ENCODE data around the gene NAPB.
A peak's percentile ranks its signal among the peaks of the same experiment; 100 is the strongest.

Gene NAPB

DNA sequence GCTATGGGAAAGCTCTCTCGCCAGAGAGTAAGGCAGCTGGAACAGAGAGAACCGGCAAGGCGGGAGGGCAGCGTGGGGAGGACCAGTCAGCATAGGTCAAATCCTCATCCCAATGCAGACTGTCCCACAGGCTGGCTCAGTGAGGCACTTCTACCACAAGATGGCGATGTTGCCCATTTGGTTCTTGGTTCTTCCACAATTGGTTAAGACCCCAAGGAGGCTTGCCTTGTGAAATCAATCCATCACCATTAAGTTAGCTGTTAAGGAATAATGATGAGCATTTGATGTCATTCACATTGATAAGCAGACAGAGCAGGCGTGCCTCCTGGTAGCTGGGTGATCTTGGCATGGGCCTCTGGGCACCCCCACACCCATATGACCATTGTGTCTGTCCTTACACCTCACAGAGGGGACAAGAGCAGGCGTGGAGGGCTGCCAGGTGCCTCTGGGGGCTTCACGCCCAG is 20.6 kb upstream of the NAPB start:
- H3K79me2 ChIP-seq (ENCODE audit: insufficient read depth, low read length), result no peaks in the 10 kb centered on the region
- no peak overlapping the region for H3K4me3 ChIP-seq (ENCODE audit: low read length, poor library complexity, severe bottlenecking)
- TF ChIP-seq, protein P1, sequence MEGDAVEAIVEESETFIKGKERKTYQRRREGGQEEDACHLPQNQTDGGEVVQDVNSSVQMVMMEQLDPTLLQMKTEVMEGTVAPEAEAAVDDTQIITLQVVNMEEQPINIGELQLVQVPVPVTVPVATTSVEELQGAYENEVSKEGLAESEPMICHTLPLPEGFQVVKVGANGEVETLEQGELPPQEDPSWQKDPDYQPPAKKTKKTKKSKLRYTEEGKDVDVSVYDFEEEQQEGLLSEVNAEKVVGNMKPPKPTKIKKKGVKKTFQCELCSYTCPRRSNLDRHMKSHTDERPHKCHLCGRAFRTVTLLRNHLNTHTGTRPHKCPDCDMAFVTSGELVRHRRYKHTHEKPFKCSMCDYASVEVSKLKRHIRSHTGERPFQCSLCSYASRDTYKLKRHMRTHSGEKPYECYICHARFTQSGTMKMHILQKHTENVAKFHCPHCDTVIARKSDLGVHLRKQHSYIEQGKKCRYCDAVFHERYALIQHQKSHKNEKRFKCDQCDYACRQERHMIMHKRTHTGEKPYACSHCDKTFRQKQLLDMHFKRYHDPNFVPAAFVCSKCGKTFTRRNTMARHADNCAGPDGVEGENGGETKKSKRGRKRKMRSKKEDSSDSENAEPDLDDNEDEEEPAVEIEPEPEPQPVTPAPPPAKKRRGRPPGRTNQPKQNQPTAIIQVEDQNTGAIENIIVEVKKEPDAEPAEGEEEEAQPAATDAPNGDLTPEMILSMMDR (conservative IDR thresholded peaks at IDR 0.05; ENCODE audit: low read length), result peak; percentile 95
- TF ChIP-seq EZH2phosphoT487 (IDR thresholded peaks at IDR 0.05; ENCODE audit: borderline replicate concordance), result no peak
- no peaks in the 10 kb centered on the region for H3F3A ChIP-seq (ENCODE audit: low read depth)
- H3K9me3 ChIP-seq (ENCODE audit: insufficient read depth, low read depth, low read length), result no peaks in the 10 kb centered on the region
- no peaks in the 10 kb centered on the region for H3K27me3 ChIP-seq (ENCODE audit: insufficient read depth, low read length, poor library complexity, severe bottlenecking)
- no peak overlapping the region for H3K4me2 ChIP-seq (ENCODE audit: low read depth, low read length, poor library complexity, severe bottlenecking)
- H4K20me1 ChIP-seq (ENCODE audit: insufficient read depth, low read length, poor library complexity, severe bottlenecking), result no peaks in the 10 kb centered on the region
- no peak overlapping the region for H3K9ac ChIP-seq (ENCODE audit: low read depth, low read length, poor library complexity, severe bottlenecking)
- no peak overlapping the region for H2AFZ ChIP-seq (ENCODE audit: low read length)
- H3K36me3 ChIP-seq (ENCODE audit: insufficient read depth, low read length), result no peaks in the 10 kb centered on the region
- H3K9me2 ChIP-seq (replicated peaks; ENCODE audit: low read depth, low read length), result no peaks in the 10 kb centered on the region
- no peaks in the 10 kb centered on the region for H3K4me1 ChIP-seq (ENCODE audit: insufficient read depth, low read length, poor library complexity, severe bottlenecking)

DNA sequence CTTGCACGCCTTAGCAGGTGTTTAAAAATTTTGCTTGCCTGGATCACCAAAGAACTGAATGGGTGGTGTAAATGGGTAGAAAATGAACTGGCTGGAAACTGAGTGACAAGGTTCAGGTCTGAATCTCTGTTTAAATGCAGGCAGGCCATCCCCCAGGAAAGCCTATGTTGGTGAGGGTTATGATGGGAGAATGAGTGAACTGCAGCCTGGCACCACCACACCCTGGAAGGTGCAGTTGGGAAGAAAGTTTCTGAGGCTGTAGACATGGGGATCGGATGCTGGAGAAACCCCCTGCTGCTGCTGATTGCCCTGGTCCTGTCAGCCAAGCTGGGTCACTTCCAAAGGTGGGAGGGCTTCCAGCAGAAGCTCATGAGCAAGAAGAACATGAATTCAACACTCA is 18.7 kb upstream of the NAPB start:
- Histone ChIP-seq H3K4me1 (ENCODE audit: insufficient read depth, low read length, poor library complexity, severe bottlenecking) (no peaks in the 10 kb centered on the region), H3K27me3 (ENCODE audit: insufficient read depth, low read length, poor library complexity, severe bottlenecking) (no peaks in the 10 kb centered on the region), H3K9me3 (ENCODE audit: insufficient read depth, low read depth, low read length) (no peaks in the 10 kb centered on the region), H2AFZ (ENCODE audit: low read length) (no peak overlapping the region), H3K9me2 (replicated peaks; ENCODE audit: low read depth, low read length) (no peaks in the 10 kb centered on the region), H3F3A (ENCODE audit: low read depth) (no peaks in the 10 kb centered on the region), H3K9ac (ENCODE audit: low read depth, low read length, poor library complexity, severe bottlenecking) (no peak overlapping the region), H3K4me2 (ENCODE audit: low read depth, low read length, poor library complexity, severe bottlenecking) (no peak overlapping the region), H3K36me3 (ENCODE audit: insufficient read depth, low read length) (no peaks in the 10 kb centered on the region), H4K20me1 (ENCODE audit: insufficient read depth, low read length, poor library complexity, severe bottlenecking) (no peaks in the 10 kb centered on the region), H3K4me3 (ENCODE audit: low read length, poor library complexity, severe bottlenecking) (no peak overlapping the region), H3K79me2 (ENCODE audit: insufficient read depth, low read length) (no peaks in the 10 kb centered on the region)
- TF ChIP-seq, protein P1 (conservative IDR thresholded peaks at IDR 0.05; ENCODE audit: low read length), result no peak
- TF ChIP-seq EZH2phosphoT487 (IDR thresholded peaks at IDR 0.05; ENCODE audit: borderline replicate concordance), result no peak

DNA sequence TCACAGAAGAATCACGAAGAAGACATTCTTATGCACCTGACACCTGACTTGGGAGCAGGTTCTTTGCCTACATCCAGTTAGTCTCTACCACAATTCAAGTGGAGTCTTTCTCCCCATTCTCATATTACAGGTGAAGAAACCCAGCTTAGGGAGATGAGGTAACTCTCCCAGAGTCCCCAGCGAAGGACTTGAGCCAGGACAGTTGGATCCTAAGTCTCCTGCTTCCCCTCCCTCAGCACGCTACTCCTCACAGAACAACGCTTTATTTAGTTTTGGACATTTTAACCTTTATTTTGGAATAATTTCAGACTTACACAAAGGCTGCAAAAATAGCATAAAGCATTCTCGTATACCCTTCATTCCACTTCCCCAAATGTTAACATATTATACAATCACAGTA is 17.4 kb upstream of the NAPB start:
- H3F3A ChIP-seq (ENCODE audit: low read depth), result no peaks in the 10 kb centered on the region
- no peaks in the 10 kb centered on the region for H3K9me2 ChIP-seq (replicated peaks; ENCODE audit: low read depth, low read length)
- H3K79me2 ChIP-seq (ENCODE audit: insufficient read depth, low read length), result no peaks in the 10 kb centered on the region
- H3K4me3 ChIP-seq (ENCODE audit: low read length, poor library complexity, severe bottlenecking), result no peak overlapping the region
- H3K4me2 ChIP-seq (ENCODE audit: low read depth, low read length, poor library complexity, severe bottlenecking), result no peak overlapping the region
- no peak overlapping the region for H3K9ac ChIP-seq (ENCODE audit: low read depth, low read length, poor library complexity, severe bottlenecking)
- no peaks in the 10 kb centered on the region for H3K27me3 ChIP-seq (ENCODE audit: insufficient read depth, low read length, poor library complexity, severe bottlenecking)
- H2AFZ ChIP-seq (ENCODE audit: low read length), result no peak overlapping the region
- no peaks in the 10 kb centered on the region for H4K20me1 ChIP-seq (ENCODE audit: insufficient read depth, low read length, poor library complexity, severe bottlenecking)
- no peaks in the 10 kb centered on the region for H3K36me3 ChIP-seq (ENCODE audit: insufficient read depth, low read length)
- no peak for TF ChIP-seq EZH2phosphoT487 (IDR thresholded peaks at IDR 0.05; ENCODE audit: borderline replicate concordance)
- TF ChIP-seq, protein P1 (conservative IDR thresholded peaks at IDR 0.05; ENCODE audit: low read length), result no peak
- H3K9me3 ChIP-seq (ENCODE audit: insufficient read depth, low read depth, low read length), result no peaks in the 10 kb centered on the region
- H3K4me1 ChIP-seq (ENCODE audit: insufficient read depth, low read length, poor library complexity, severe bottlenecking), result no peaks in the 10 kb centered on the region
